Caco-2 (cell line): ENCODE results near the gene CERS3. TPM values are rescaled to one million over a fixed set of nuclear protein-coding genes. Genes with fewer than 3 reads are reported as not detected.

ENCODE experiments used
- BruUV-seq: library from RNA; stranded (reverse); fragments of 400-500 nt; replicated peaks from 2 replicates; lab custom pipeline; 2021; lab: Mats Ljungman, UMichigan
- CTCF ChIA-PET: fragments of 300-600 bp; sonication (Branson Sonifier 250); formaldehyde crosslinking; loops from one replicate; lab custom pipeline; 2022; ENCODE audit warnings: antibody characterized with exemption; lab: Charles Lee
- POLR2A ChIA-PET: fragments of 300-600 bp; sonication (Branson Sonifier 250); formaldehyde crosslinking; loops from one replicate; lab custom pipeline; 2022; ENCODE audit warnings: antibody characterized with exemption; lab: Charles Lee
- DNase-seq, 2 experiments: peaks; one replicate each; pipeline versions ENCODE4 v3.0.0 to v3.0.0-alpha.2; 2020 to 2022
- H3K27me3 ChIP-seq: replicated peaks from 2 replicates; pipeline ENCODE4 v1.6.0; 2011; ENCODE audit warnings: low read length; ENCODE audit not compliant: control insufficient read depth, insufficient read depth
- H3K36me3 ChIP-seq: 2 replicates; pipeline ENCODE4 v1.5.1; 2011; ENCODE audit warnings: low read length; ENCODE audit not compliant: control insufficient read depth, insufficient read depth
- H3K4me1 ChIP-seq: fragments of 250-450 bp; sonication (Bioruptor Pico); 2 replicates; pipeline ENCODE4 v1.5.1; 2020; ENCODE audit warnings: mild to moderate bottlenecking
- H3K4me3 ChIP-seq: 2 replicates; pipeline ENCODE4 v1.5.1; 2011; ENCODE audit warnings: low read depth, mild to moderate bottlenecking, control low read depth, low read length
- H3K9me3 ChIP-seq: fragments of 250-450 bp; sonication (Bioruptor Pico); 2 replicates; pipeline ENCODE4 v1.5.1; 2020; ENCODE audit warnings: mild to moderate bottlenecking, moderate library complexity
- H3K27ac Mint-ChIP-seq: one replicate; pipeline ENCODE4 v1.8.0; 2022; ENCODE audit warnings: mixed read lengths; ENCODE audit not compliant: unreplicated experiment
- H3K27me3 Mint-ChIP-seq: one replicate; pipeline ENCODE4 v1.8.0; 2022; ENCODE audit warnings: mixed read lengths; ENCODE audit not compliant: insufficient read depth, unreplicated experiment
- H3K36me3 Mint-ChIP-seq: one replicate; pipeline ENCODE4 v1.8.0; 2022; ENCODE audit warnings: mild to moderate bottlenecking, mixed read lengths; ENCODE audit not compliant: insufficient read depth, unreplicated experiment
- H3K4me1 Mint-ChIP-seq: one replicate; pipeline ENCODE4 v1.8.0; 2022; ENCODE audit warnings: low read depth, mixed read lengths; ENCODE audit not compliant: unreplicated experiment
- H3K4me3 Mint-ChIP-seq: one replicate; pipeline ENCODE4 v1.8.0; 2022; ENCODE audit warnings: mild to moderate bottlenecking, moderate library complexity, mixed read lengths; ENCODE audit not compliant: unreplicated experiment
- H3K9me3 Mint-ChIP-seq: one replicate; pipeline ENCODE4 v1.8.0; 2022; ENCODE audit warnings: mixed read lengths; ENCODE audit not compliant: unreplicated experiment
- CTCF ChIP-seq, 2 experiments: fragments of 200-600 bp in 1 of 2; IDR thresholded peaks; 1 replicate in 1 of 2; 2 replicates in 1 of 2; pipeline versions ENCODE4 v1.5.1 to v1.8.0; 2011 to 2022; ENCODE audit warnings: antibody characterized with exemption in 1 of 2, control low read depth in 1 of 2, inconsistent platforms in 1 of 2, low read depth in 1 of 2, low read length in 1 of 2, mild to moderate bottlenecking in 1 of 2, moderate library complexity in 1 of 2; ENCODE audit not compliant: insufficient read depth in 1 of 2, severe bottlenecking in 1 of 2, unreplicated experiment in 1 of 2
- intact Hi-C: fragments of 100-400 bp; cut with micrococcal nuclease; formaldehyde crosslinking; loops from one replicate; pipeline ENCODE4 v1.10.0; 2022; ENCODE audit not compliant: unreplicated experiment
- total RNA-seq: library from RNA; stranded (reverse); gene quantifications from 2 replicates; pipeline ENCODE4 v1.2.3, GENCODE V29; 2022

CERS3 gene
- total RNA-seq, 1 experiment from 2014 or later: not detected

DNA sequence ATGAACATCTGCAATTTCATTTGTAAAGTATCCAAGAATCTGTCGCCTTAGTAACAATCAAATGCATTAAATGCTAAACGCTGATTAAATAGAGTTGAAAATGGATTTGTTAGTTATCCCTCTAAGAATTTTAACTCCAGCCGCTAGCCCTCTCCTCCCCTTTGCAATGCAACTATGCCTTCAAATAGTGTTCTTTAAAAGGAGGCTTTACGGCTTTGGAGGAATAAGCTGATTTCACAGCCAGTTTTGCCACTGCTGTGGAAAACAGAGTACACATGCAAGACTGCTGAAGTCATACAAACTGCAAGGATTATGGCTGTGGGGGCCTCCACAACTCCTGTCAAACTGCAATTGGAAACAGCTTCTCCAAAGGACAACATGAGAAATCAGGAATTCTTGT, 89.2 kb downstream of the CERS3 start:
- H3K9me3 ChIP-seq: no peaks in the 10 kb centered on the region; the same call in 1 of the 2 replicates
- no peak for DNase-seq
- H3K4me1 Mint-ChIP-seq: no peaks in the 10 kb centered on the region
- no peaks in the 10 kb centered on the region for H3K4me1 ChIP-seq
- no peak overlapping the region for H3K4me3 Mint-ChIP-seq
- no peaks in the 10 kb centered on the region for H3K9me3 Mint-ChIP-seq
- H3K36me3 Mint-ChIP-seq: no peaks in the 10 kb centered on the region
- no peaks in the 10 kb centered on the region for H3K27me3 Mint-ChIP-seq
- H3K4me3 ChIP-seq: no peak overlapping the region
- intact Hi-C loops: no loop called here
- no peak overlapping the region for H3K27ac Mint-ChIP-seq
- ChIA-PET CTCF (no interaction called here), POLR2A (no interaction called here)
- no peak for TF ChIP-seq CTCF (IDR thresholded peaks at IDR 0.05; ENCODE audit: insufficient read depth in 1 of 2, low read depth in 1 of 2, low read length in 1 of 2, severe bottlenecking in 1 of 2, unreplicated experiment in 1 of 2)
- no TSS peak for BruUV-seq
- H3K27me3 ChIP-seq: no peaks in the 10 kb centered on the region
- H3K36me3 ChIP-seq: no peaks in the 10 kb centered on the region

GRCh38 chr15:100438570-100438969, 90.2 kb downstream of the CERS3 start:
- intact Hi-C loops: no loop called here
- Histone ChIP-seq H3K36me3 (no peaks in the 10 kb centered on the region), H3K4me1 (no peaks in the 10 kb centered on the region), H3K9me3 (no peaks in the 10 kb centered on the region; the same call in 1 of the 2 replicates), H3K4me3 (no peak overlapping the region), H3K27me3 (no peaks in the 10 kb centered on the region)
- no peaks in the 10 kb centered on the region for H3K4me1 Mint-ChIP-seq
- ChIA-PET CTCF (no interaction called here), POLR2A (no interaction called here)
- no TSS peak for BruUV-seq
- H3K36me3 Mint-ChIP-seq: no peaks in the 10 kb centered on the region
- no peak for TF ChIP-seq CTCF (IDR thresholded peaks at IDR 0.05; ENCODE audit: insufficient read depth in 1 of 2, low read depth in 1 of 2, low read length in 1 of 2, severe bottlenecking in 1 of 2, unreplicated experiment in 1 of 2)
- H3K9me3 Mint-ChIP-seq: no peaks in the 10 kb centered on the region
- no peak overlapping the region for H3K4me3 Mint-ChIP-seq
- no peaks in the 10 kb centered on the region for H3K27me3 Mint-ChIP-seq
- DNase-seq: no peak
- no peak overlapping the region for H3K27ac Mint-ChIP-seq

DNA sequence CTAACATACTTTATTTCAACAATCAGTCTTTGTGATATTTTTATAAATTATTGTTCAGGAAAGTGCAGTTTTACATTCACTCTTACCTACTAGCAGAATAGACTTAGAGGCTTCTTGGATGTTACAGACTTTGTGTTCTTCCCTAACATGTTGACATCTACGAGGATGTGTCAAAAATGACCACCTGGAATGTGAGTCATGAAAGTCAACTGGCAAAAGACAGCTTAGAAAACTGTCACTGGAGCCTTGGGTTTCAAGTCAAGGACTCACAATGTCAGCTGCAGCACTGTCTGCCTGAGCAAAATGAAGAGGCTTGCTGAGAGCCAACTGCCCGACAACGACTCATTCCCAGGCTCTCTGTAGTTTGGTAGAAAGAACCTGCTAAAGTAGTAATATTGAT, 91.5 kb downstream of the CERS3 start:
- Mint-ChIP-seq H3K4me1 (no peaks in the 10 kb centered on the region), H3K36me3 (no peaks in the 10 kb centered on the region), H3K9me3 (no peaks in the 10 kb centered on the region), H3K27ac (no peak overlapping the region), H3K4me3 (no peak overlapping the region), H3K27me3 (no peaks in the 10 kb centered on the region)
- intact Hi-C loops: no loop called here
- Histone ChIP-seq H3K36me3 (no peaks in the 10 kb centered on the region), H3K4me1 (no peaks in the 10 kb centered on the region), H3K4me3 (no peak overlapping the region), H3K27me3 (no peaks in the 10 kb centered on the region), H3K9me3 (no peaks in the 10 kb centered on the region; the same call in 1 of the 2 replicates)
- TF ChIP-seq CTCF (IDR thresholded peaks at IDR 0.05; ENCODE audit: insufficient read depth in 1 of 2, low read depth in 1 of 2, low read length in 1 of 2, severe bottlenecking in 1 of 2, unreplicated experiment in 1 of 2): no peak
- ChIA-PET POLR2A (no interaction called here), CTCF (no interaction called here)
- no peak for DNase-seq
- no TSS peak for BruUV-seq
